MCF 10A (cell line): ENCODE results near the gene TXN. TPM values are rescaled to one million over a fixed set of nuclear protein-coding genes. Genes with fewer than 3 reads are reported as not detected.

Source experiments
- BruUV-seq: library from RNA; stranded (reverse); fragments of 400-500 nt; replicated peaks from 2 replicates; lab custom pipeline; 2021; lab: Mats Ljungman, UMichigan
- CTCF ChIA-PET: fragments of 300-600 bp; sonication (Branson Sonifier 250); formaldehyde crosslinking; extraction: SDS; loops from one replicate; lab custom pipeline; 2021; ENCODE audit warnings: antibody characterized with exemption, inconsistent platforms; lab: Yijun Ruan, JAX
- POLR2A ChIA-PET: fragments of 300-600, 350-650 bp; sonication (Branson Sonifier 250); formaldehyde crosslinking; extraction: SDS; loops from one replicate; lab custom pipeline; 2020; ENCODE audit warnings: antibody characterized with exemption, inconsistent platforms; lab: Yijun Ruan, JAX
- DNase-seq: peaks from one replicate; pipeline ENCODE4 v3.0.0-alpha.2; 2018; ENCODE audit not compliant: unreplicated experiment
- H3K27ac Mint-ChIP-seq: one replicate; pipeline ENCODE4 v1.8.0; 2022; ENCODE audit warnings: mild to moderate bottlenecking, low read depth, mixed read lengths; ENCODE audit not compliant: unreplicated experiment
- H3K27me3 Mint-ChIP-seq: one replicate; pipeline ENCODE4 v1.8.0; 2022; ENCODE audit warnings: mixed read lengths; ENCODE audit not compliant: insufficient read depth, unreplicated experiment
- H3K36me3 Mint-ChIP-seq: one replicate; pipeline ENCODE4 v1.8.0; 2022; ENCODE audit warnings: mild to moderate bottlenecking, moderate library complexity, mixed read lengths; ENCODE audit not compliant: insufficient read depth, unreplicated experiment
- H3K4me1 Mint-ChIP-seq: one replicate; pipeline ENCODE4 v1.8.0; 2022; ENCODE audit warnings: mixed read lengths; ENCODE audit not compliant: insufficient read depth, unreplicated experiment
- H3K4me3 Mint-ChIP-seq: one replicate; pipeline ENCODE4 v1.8.0; 2022; ENCODE audit warnings: mild to moderate bottlenecking, moderate library complexity, mixed read lengths; ENCODE audit not compliant: unreplicated experiment
- H3K9me3 Mint-ChIP-seq: one replicate; pipeline ENCODE4 v1.8.0; 2022; ENCODE audit warnings: mixed read lengths; ENCODE audit not compliant: unreplicated experiment
- intact Hi-C: fragments of 100-400 bp; cut with micrococcal nuclease; formaldehyde crosslinking; loops from 2 replicates; pipeline ENCODE4 v1.14.1; 2022
- total RNA-seq: library from RNA; stranded (reverse); gene quantifications from 2 replicates; pipeline ENCODE4 v1.2.3, GENCODE V29; 2022
- TF ChIP-seq, protein P1 (sequence below): fragments of 200-600 bp; IDR thresholded peaks from one replicate; pipeline ENCODE4 v1.8.0; 2022; ENCODE audit warnings: antibody characterized with exemption, mild to moderate bottlenecking; ENCODE audit not compliant: unreplicated experiment

The TXN gene
- total RNA-seq, 1 experiment from 2014 or later: 349 TPM

DNA sequence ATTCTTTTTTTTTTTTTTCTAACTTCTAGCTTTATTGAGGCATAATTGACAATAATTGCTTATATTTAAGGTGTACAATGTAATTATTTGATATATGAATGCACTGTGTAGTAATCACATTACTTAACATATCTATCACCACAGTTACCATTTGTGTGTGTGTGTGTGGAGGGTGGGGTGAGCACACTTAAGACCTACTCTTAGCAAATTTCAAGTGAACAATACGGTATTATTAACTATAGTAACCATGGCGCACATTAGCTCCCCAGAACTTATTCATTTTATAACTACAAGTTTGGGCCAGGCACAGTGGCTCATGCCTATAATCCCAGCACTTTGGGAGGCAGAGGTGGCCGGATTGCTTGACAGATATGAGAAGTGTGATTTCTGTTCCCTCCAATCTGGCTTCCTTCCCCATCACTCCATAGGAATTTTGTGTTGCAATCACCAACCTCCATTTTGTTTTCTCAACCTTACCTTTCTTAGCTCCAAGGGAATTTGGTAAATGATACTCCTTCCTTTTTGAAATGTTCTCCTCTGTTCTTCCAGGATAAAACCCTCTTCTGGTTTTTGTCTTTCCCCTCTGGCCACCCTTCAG is 14.9 kb downstream of the TXN start:
- POLR2A ChIA-PET: interaction anchor here (0.6 to 3.8 kb wide), 4 partner anchors 12 to 120 kb away, joined by 3 to 20 read pairs (median 4); partner anchors contain the start of gene TXN
- Mint-ChIP-seq H3K36me3 (peaks cover 20% of the 10 kb centered on the region), H3K27ac (no peak overlapping the region), H3K27me3 (no peaks in the 10 kb centered on the region), H3K4me1 (no peaks in the 10 kb centered on the region), H3K4me3 (no peak overlapping the region), H3K9me3 (no peaks in the 10 kb centered on the region)
- CTCF ChIA-PET: interaction anchor here (0.6 kb wide), 1 partner anchor 58 kb away, joined by 3 read pairs; no protein-coding TSS in a partner anchor
- intact Hi-C loops: no loop called here
- TF ChIP-seq, protein P1, sequence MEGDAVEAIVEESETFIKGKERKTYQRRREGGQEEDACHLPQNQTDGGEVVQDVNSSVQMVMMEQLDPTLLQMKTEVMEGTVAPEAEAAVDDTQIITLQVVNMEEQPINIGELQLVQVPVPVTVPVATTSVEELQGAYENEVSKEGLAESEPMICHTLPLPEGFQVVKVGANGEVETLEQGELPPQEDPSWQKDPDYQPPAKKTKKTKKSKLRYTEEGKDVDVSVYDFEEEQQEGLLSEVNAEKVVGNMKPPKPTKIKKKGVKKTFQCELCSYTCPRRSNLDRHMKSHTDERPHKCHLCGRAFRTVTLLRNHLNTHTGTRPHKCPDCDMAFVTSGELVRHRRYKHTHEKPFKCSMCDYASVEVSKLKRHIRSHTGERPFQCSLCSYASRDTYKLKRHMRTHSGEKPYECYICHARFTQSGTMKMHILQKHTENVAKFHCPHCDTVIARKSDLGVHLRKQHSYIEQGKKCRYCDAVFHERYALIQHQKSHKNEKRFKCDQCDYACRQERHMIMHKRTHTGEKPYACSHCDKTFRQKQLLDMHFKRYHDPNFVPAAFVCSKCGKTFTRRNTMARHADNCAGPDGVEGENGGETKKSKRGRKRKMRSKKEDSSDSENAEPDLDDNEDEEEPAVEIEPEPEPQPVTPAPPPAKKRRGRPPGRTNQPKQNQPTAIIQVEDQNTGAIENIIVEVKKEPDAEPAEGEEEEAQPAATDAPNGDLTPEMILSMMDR: no peak
- no peak for DNase-seq
- BruUV-seq: TSS peak; percentile 2

DNA sequence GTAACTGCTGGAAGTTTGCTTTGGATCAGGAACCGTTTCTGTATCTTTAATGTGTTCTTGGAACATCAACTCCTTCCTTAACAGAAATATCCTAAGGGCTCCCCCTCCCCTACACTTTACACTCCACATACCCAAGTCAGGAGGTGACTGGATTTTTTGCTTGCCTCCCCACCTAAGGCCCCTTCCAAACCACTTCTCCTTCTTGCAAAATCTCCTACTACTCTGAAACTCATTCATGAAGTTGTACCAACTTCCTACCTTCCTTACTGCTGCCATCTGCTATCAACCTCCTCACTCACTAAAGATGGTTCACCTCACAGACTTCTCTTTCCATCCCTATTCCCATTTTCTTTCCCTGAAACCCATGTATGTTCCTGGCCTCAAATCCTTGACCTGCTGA is 16.1 kb downstream of the TXN start:
- intact Hi-C loops: no loop called here
- Mint-ChIP-seq H3K4me1 (no peaks in the 10 kb centered on the region), H3K27me3 (no peaks in the 10 kb centered on the region), H3K27ac (no peak overlapping the region), H3K36me3 (peaks cover 10% of the 10 kb centered on the region), H3K9me3 (no peaks in the 10 kb centered on the region), H3K4me3 (no peak overlapping the region)
- TF ChIP-seq, protein P1: no peak
- ChIA-PET POLR2A (no interaction called here), CTCF (no interaction called here)
- no TSS peak for BruUV-seq
- DNase-seq: no peak

DNA sequence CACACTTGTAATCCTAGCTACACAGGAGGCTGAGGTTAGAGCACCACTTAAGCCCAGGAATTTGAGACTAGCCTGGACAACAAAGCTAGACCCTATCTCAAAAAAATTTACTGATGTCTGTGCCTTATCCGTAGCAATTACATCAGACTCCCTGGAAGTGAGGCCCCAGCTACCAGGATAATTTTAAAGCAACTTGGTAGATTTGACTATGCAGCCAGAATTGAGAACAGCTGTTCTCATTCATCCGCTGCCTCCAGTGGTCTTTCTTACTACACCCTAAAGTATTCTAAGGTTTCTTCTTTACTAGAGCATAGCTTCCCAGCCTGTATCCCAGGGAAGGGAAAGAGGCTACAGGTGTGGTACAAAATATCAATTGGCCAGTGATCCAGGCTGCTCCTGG is 28.0 kb downstream of the TXN start:
- no peaks in the 10 kb centered on the region for H3K9me3 Mint-ChIP-seq
- H3K27ac Mint-ChIP-seq: no peak overlapping the region
- no peak for DNase-seq
- no peaks in the 10 kb centered on the region for H3K36me3 Mint-ChIP-seq
- no peaks in the 10 kb centered on the region for H3K4me1 Mint-ChIP-seq
- H3K27me3 Mint-ChIP-seq: no peaks in the 10 kb centered on the region
- ChIA-PET CTCF (interaction anchor here (0.5 to 1.4 kb wide), 5 partner anchors 9 to 395 kb away, joined by 3 to 4 read pairs (median 3); no protein-coding TSS in a partner anchor), POLR2A (interaction anchor here (1.1 to 1.7 kb wide), 4 partner anchors 9 to 43 kb away, joined by 3 to 5 read pairs (median 4); partner anchors contain the start of gene TXN)
- no TSS peak for BruUV-seq
- TF ChIP-seq, protein P1: no peak
- H3K4me3 Mint-ChIP-seq: no peak overlapping the region
- intact Hi-C loops: no loop called here

DNA sequence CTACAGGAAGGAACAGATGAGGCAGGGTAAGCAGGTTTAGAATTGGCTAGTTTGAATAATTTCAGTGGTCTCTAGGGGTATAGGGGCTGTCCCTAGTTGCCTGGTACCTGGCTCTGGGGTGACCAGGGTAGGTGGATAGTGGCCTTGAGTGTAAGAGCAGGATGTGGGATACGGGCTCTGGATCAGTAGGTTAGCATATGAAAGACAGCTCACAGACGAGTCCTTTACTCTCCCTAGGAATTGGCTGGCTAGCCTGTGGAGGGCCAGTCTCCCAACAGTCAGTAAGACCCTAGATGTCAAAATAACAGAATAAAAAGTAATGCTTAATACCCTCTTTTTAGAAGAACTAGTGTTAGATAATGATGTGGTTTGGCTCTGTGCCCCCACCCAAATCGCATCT is 31.7 kb downstream of the TXN start:
- TF ChIP-seq, protein P1: no peak
- Mint-ChIP-seq H3K36me3 (no peaks in the 10 kb centered on the region), H3K9me3 (no peaks in the 10 kb centered on the region), H3K27ac (no peak overlapping the region), H3K27me3 (no peaks in the 10 kb centered on the region), H3K4me1 (no peaks in the 10 kb centered on the region), H3K4me3 (no peak overlapping the region)
- BruUV-seq: no TSS peak
- intact Hi-C loops: no loop called here
- ChIA-PET CTCF (interaction anchor here (0.6 to 0.7 kb wide), 2 partner anchors 40 to 44 kb away, joined by 3 read pairs; no protein-coding TSS in a partner anchor), POLR2A (no interaction called here)
- DNase-seq: no peak
